PFSK-1 (cell line): ENCODE measurements around the gene FMN1.

Experiments
- POLR2AphosphoS5 ChIP-seq: IDR thresholded peaks from 2 replicates; pipeline ENCODE4 v1.6.1; 2012; ENCODE audit warnings: low read depth, mild to moderate bottlenecking, control low read depth, low read length, moderate library complexity
- REST ChIP-seq, 2 experiments: IDR thresholded peaks; 2 replicates each; pipeline versions ENCODE4 v1.6.1 to v1.8.0; 2011 to 2012; ENCODE audit warnings: low read depth in 2 of 2, low read length in 2 of 2, control low read depth in 1 of 2, inconsistent platforms in 1 of 2, mild to moderate bottlenecking in 1 of 2, moderate library complexity in 1 of 2; ENCODE audit not compliant: insufficient read depth in 1 of 2
- TAF1 ChIP-seq: IDR thresholded peaks from 2 replicates; pipeline ENCODE4 v1.6.1; 2012; ENCODE audit warnings: low read length, control low read depth, borderline replicate concordance; ENCODE audit not compliant: insufficient read depth

GRCh38 chr15:32869776-32870175 lies 324.7 kb downstream of the FMN1 start:
- TF ChIP-seq POLR2AphosphoS5 (no peak), TAF1 (no peak), REST (IDR thresholded peaks at IDR 0.05; ENCODE audit: insufficient read depth in 1 of 2, low read depth in 2 of 2, low read length in 2 of 2) (no peak)
